IMR-90 (cell line): ENCODE results near the gene GPRC5B. TPM values are rescaled to one million over a fixed set of nuclear protein-coding genes. Genes with fewer than 3 reads are reported as not detected.

Experiments used
- ATAC-seq: fragments of 200-7000 bp; cut with Tn5 transposase; 2 replicates; pipeline ENCODE4 v1.9.1; 2020; ENCODE audit warnings: low read depth, mild to moderate bottlenecking, moderate library complexity
- BruUV-seq: library from RNA; stranded (reverse); fragments of 400-500 nt; replicated peaks from 2 replicates; lab custom pipeline; 2021; lab: Mats Ljungman, UMichigan
- CTCF ChIA-PET: fragments of 300-600 bp; formaldehyde crosslinking; extraction: SDS; loops from one replicate; lab custom pipeline; 2021; ENCODE audit warnings: antibody characterized with exemption; lab: Yijun Ruan, JAX
- POLR2A ChIA-PET: fragments of 300-600 bp; sonication (Branson Sonifier 250); formaldehyde crosslinking; loops from one replicate; lab custom pipeline; 2022; ENCODE audit warnings: antibody characterized with exemption; ENCODE audit not compliant: unreplicated experiment; lab: Charles Lee
- DNase-seq: peaks from one replicate; pipeline ENCODE4 v3.0.0; 2013
- H2AFZ ChIP-seq: replicated peaks from 2 replicates; pipeline ENCODE3; 2013; ENCODE audit warnings: low read length, mild to moderate bottlenecking; ENCODE audit not compliant: poor library complexity
- H2AK5ac ChIP-seq: 2 replicates; pipeline ENCODE4 v1.6.1; 2013; ENCODE audit warnings: low read depth, low read length, inconsistent platforms
- H2AK9ac ChIP-seq: replicated peaks from 2 replicates; pipeline ENCODE3; 2013; ENCODE audit warnings: mild to moderate bottlenecking, low read depth, low read length, moderate library complexity; ENCODE audit not compliant: poor library complexity
- H2BK120ac ChIP-seq: 2 replicates; pipeline ENCODE4 v1.6.1; 2013; ENCODE audit warnings: low read depth, low read length, inconsistent platforms
- H2BK15ac ChIP-seq: 3 replicates; pipeline ENCODE4 v1.6.1; 2013; ENCODE audit warnings: low read depth, low read length, inconsistent platforms
- H2BK20ac ChIP-seq: 2 replicates; pipeline ENCODE4 v1.6.1; 2013; ENCODE audit warnings: low read depth, mild to moderate bottlenecking, inconsistent platforms, low read length, moderate library complexity
- H2BK5ac ChIP-seq: 2 replicates; pipeline ENCODE4 v1.6.1; 2013; ENCODE audit warnings: mild to moderate bottlenecking, low read depth, low read length, inconsistent platforms; ENCODE audit not compliant: poor library complexity, severe bottlenecking
- H3K14ac ChIP-seq: replicated peaks from 2 replicates; pipeline ENCODE4 v1.6.1; 2013; ENCODE audit warnings: low read depth, low read length, inconsistent platforms
- H3K18ac ChIP-seq: 2 replicates; pipeline ENCODE4 v1.6.1; 2013; ENCODE audit warnings: low read depth, low read length, control low read depth
- H3K23ac ChIP-seq: 2 replicates; pipeline ENCODE4 v1.6.1; 2013; ENCODE audit warnings: low read depth, low read length, inconsistent platforms
- H3K27ac ChIP-seq: 2 replicates; pipeline ENCODE4 v1.5.1; 2013; ENCODE audit warnings: mild to moderate bottlenecking, control low read depth, low read length; ENCODE audit not compliant: insufficient read depth
- H3K27me3 ChIP-seq: 2 replicates; pipeline ENCODE4 v1.6.1; 2013; ENCODE audit warnings: low read length; ENCODE audit not compliant: control insufficient read depth, insufficient read depth
- H3K36me3 ChIP-seq: 2 replicates; pipeline ENCODE4 v1.6.1; 2013; ENCODE audit warnings: low read length, mixed read lengths; ENCODE audit not compliant: control insufficient read depth, insufficient read depth
- H3K4ac ChIP-seq: 2 replicates; pipeline ENCODE4 v1.6.1; 2013; ENCODE audit warnings: low read depth, low read length, inconsistent platforms
- H3K4me1 ChIP-seq: 2 replicates; pipeline ENCODE4 v1.6.1; 2013; ENCODE audit warnings: low read length, mixed read lengths; ENCODE audit not compliant: control insufficient read depth, insufficient read depth
- H3K4me2 ChIP-seq: 2 replicates; pipeline ENCODE4 v1.6.1; 2013; ENCODE audit warnings: low read depth, mild to moderate bottlenecking, control low read depth, low read length, moderate library complexity
- H3K4me3 ChIP-seq: 2 replicates; pipeline ENCODE4 v1.5.1; 2013; ENCODE audit warnings: low read depth, mild to moderate bottlenecking, control low read depth, low read length, moderate library complexity; ENCODE audit not compliant: insufficient read depth
- H3K56ac ChIP-seq: 2 replicates; pipeline ENCODE4 v1.6.1; 2013; ENCODE audit warnings: low read length, inconsistent platforms; ENCODE audit not compliant: insufficient read depth; ENCODE audit errors: extremely low read depth
- H3K79me1 ChIP-seq, 2 experiments: 2 replicates each; pipeline ENCODE4 v1.6.1; 2013; ENCODE audit warnings: low read length in 2 of 2, inconsistent platforms in 1 of 2, low read depth in 1 of 2
- H3K9ac ChIP-seq: 2 replicates; pipeline ENCODE4 v1.6.1; 2013; ENCODE audit warnings: low read depth, low read length, control low read depth
- H3K9me1 ChIP-seq: 2 replicates; pipeline ENCODE4 v1.6.1; 2013; ENCODE audit warnings: low read length, inconsistent platforms; ENCODE audit not compliant: insufficient read depth
- H3K9me3 ChIP-seq: 2 replicates; pipeline ENCODE4 v1.6.1; 2013; ENCODE audit warnings: low read length; ENCODE audit not compliant: control insufficient read depth, insufficient read depth
- H4K20me1 ChIP-seq: 2 replicates; pipeline ENCODE4 v1.6.1; 2013; ENCODE audit warnings: low read length, inconsistent platforms; ENCODE audit not compliant: insufficient read depth
- H4K5ac ChIP-seq: 2 replicates; pipeline ENCODE4 v1.6.1; 2013; ENCODE audit warnings: mild to moderate bottlenecking, low read depth, low read length, control low read depth
- H4K8ac ChIP-seq, 2 experiments: 2 replicates each; pipeline ENCODE4 v1.6.1; 2013; ENCODE audit warnings: low read depth in 2 of 2, low read length in 2 of 2, control low read depth in 1 of 2, inconsistent platforms in 1 of 2
- H4K91ac ChIP-seq: 2 replicates; pipeline ENCODE4 v1.6.1; 2013; ENCODE audit warnings: low read depth, low read length, inconsistent platforms; ENCODE audit not compliant: insufficient read depth
- BHLHE40 ChIP-seq: fragments of 150-350 bp; IDR thresholded peaks from 2 replicates; pipeline ENCODE4 v1.6.1; 2016; ENCODE audit warnings: mild to moderate bottlenecking, low read depth, low read length
- SMC3 ChIP-seq: fragments of 150-350 bp; IDR thresholded peaks from 2 replicates; pipeline ENCODE4 v1.6.1; 2016; ENCODE audit warnings: low read depth, mild to moderate bottlenecking, antibody characterized with exemption, low read length, moderate library complexity
- WGBS, 2 experiments: methylation state at CpG; one replicate each; pipeline versions ENCODE4 v1.1.5 to v1.1.7; 2013; ENCODE audit warnings: missing lambda C conversion rate in 2 of 2; ENCODE audit not compliant: insufficient read length in 1 of 2; ENCODE audit errors: extremely low coverage in 2 of 2; 5-methylcytosine and 5-hydroxymethylcytosine counted together
- dilution Hi-C: fragments of 300-500 bp; cut with HindIII; formaldehyde crosslinking; loops from one replicate; pipeline ENCODE4 v1.14.3; 2018; ENCODE audit warnings: low sequenced_read_pairs; ENCODE audit not compliant: unreplicated experiment
- in situ Hi-C: fragments of 300-500 bp; cut with MboI; formaldehyde crosslinking; loops from 3 replicates; pipeline ENCODE4 v1.14.3; 2019; ENCODE audit warnings: low sequenced_read_pairs, inconsistent platforms, mixed read lengths
- intact Hi-C: fragments of 100-400 bp; cut with micrococcal nuclease; formaldehyde crosslinking; loops from 2 replicates; pipeline ENCODE4 v1.10.0; 2022
- polyA plus RNA-seq, 3 experiments: library from polyadenylated mRNA; depleted of rRNA; stranded (reverse); fragments of >200 nt; gene quantifications; 2 replicates each; pipeline ENCODE4 v1.2.3, GENCODE V29; 2012; ENCODE audit warnings: low replicate concordance in 1 of 3
- total RNA-seq: library from RNA; depleted of rRNA; stranded (reverse); fragments of >200 nt; gene quantifications from 2 replicates; pipeline ENCODE4 v1.2.3, GENCODE V29; 2012

GPRC5B gene
- total and polyA plus RNA-seq, 2 of the 4 experiments (the other 2 are of a cell fraction), result 2.5 to 8.5 TPM

GRCh38 chr16:19848756-19849155, 35.9 kb downstream of the GPRC5B start:
- WGBS, 2 experiments, result no CpG with 5 or more reads among the region's 3 CpGs
- Histone ChIP-seq H4K8ac (no peak overlapping the region), H3K4ac (no peak overlapping the region), H3K9me3 (no peaks in the 10 kb centered on the region), H3K27ac (no peak overlapping the region), H3K4me2 (no peak overlapping the region), H2BK15ac (no peak overlapping the region), H3K14ac (no peak overlapping the region), H3K9ac (no peak overlapping the region), H3K4me1 (peaks cover 5% of the 10 kb centered on the region), H3K9me1 (no peaks in the 10 kb centered on the region), H3K36me3 (no peaks in the 10 kb centered on the region), H3K56ac (no peak overlapping the region), H2AK5ac (no peak overlapping the region), H4K91ac (no peak overlapping the region), H4K5ac (no peak overlapping the region), H2BK5ac (no peak overlapping the region), H2BK20ac (no peak overlapping the region; the same call in 1 of the 2 replicates), H2AFZ (no peak overlapping the region), H3K79me1 (no peaks in the 10 kb centered on the region), H3K4me3 (no peak overlapping the region), H2BK120ac (no peak overlapping the region), H3K27me3 (no peaks in the 10 kb centered on the region), H2AK9ac (no peak overlapping the region), H3K18ac (no peak overlapping the region), H3K23ac (no peak overlapping the region), H4K20me1 (no peaks in the 10 kb centered on the region)
- ChIA-PET CTCF (interaction anchor here (0.5 to 0.6 kb wide), 2 partner anchors 9 to 152 kb away, joined by 3 to 4 read pairs; no protein-coding TSS in a partner anchor), POLR2A (no interaction called here)
- TF ChIP-seq BHLHE40, result no peak
- TF ChIP-seq SMC3, result no peak
- intact Hi-C loops (no loop called here), in situ Hi-C loops (no loop called here), dilution Hi-C loops (no loop called here)
- BruUV-seq, result no TSS peak
- no peak for ATAC-seq
- no peak for DNase-seq
